ENCODE data around the gene CCDC106.

DNA sequence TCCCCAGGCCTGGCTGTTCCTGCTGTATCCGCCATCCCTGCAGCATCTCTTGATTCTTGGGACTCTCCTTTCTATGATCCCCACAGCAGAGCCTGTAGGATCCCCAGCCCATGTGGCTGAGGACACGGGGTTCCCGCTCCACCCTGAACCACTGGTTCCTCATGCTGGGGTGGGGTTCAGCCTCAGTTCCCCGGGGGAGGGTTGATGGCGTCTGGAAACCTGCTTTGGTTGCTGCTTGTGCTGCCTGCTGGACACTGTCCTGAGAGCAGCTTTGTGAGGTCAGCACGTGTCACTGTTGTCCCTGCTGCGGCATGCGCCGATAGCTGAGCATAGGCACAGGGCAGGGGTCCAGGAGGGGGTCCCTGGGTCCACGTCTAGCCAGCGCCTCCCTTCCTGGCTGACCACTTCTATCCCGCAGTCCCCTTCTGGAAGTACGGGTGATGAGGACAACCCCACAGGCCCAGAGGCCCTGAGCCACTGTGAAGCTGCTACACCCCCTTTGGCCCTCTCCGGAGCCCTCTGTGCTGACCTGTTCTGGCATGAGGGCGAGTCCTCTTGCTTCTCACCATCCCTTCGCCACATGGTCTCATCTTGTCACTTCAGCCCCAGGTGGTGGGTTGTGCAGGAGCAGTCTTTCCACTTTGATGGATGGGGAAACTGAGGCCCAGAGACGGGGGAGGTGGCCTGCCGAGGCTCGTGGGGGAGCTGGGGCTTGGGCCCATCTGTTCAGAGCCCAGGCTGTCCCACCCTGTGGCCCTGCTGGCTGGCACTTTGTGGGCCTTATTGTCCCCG, 32.5 kb downstream of the CCDC106 start:
- TF ChIP-seq CTCF (conservative IDR thresholded peaks at IDR 0.05) (no peak), ZFX (IDR thresholded peaks at IDR 0.05) (no peak)

All from C4-2B (cell line).